ENCODE results near the gene CD22.

Gene CD22

DNA sequence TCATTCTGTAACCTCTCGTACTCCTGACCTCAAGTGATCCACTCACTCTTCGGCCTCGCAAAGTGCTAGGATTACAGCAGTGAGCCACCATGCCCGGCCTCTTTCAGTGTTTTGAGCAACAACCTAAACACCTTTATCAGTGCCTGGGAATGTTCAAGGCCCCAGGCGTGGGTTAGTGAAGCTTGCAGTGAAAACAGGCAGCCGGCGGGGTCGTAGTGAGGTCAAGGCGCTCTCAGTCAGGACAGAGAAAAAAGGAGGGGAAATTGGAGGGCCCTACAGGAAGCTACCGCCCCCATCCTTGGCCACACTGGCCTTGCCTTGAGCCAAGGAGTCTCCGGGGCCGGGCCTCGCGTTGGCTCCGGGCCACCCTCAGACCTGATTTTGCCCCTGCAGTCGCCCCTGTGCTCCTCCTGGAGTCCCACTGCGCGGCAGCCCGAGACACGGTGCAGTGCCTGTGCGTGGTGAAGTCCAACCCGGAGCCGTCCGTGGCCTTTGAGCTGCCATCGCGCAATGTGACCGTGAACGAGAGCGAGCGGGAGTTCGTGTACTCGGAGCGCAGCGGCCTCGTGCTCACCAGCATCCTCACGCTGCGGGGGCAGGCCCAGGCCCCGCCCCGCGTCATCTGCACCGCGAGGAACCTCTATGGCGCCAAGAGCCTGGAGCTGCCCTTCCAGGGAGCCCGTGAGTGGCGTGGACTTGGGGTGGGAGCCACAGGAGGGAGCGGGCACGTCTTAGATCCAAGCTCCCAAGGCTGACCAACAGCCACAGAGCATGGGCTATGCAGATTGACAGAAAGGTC lies 19.3 kb upstream of the CD22 start:
- H3K4me3 ChIP-seq (ENCODE audit: low read depth, low read length), result no peak overlapping the region
- TF ChIP-seq, protein P1, sequence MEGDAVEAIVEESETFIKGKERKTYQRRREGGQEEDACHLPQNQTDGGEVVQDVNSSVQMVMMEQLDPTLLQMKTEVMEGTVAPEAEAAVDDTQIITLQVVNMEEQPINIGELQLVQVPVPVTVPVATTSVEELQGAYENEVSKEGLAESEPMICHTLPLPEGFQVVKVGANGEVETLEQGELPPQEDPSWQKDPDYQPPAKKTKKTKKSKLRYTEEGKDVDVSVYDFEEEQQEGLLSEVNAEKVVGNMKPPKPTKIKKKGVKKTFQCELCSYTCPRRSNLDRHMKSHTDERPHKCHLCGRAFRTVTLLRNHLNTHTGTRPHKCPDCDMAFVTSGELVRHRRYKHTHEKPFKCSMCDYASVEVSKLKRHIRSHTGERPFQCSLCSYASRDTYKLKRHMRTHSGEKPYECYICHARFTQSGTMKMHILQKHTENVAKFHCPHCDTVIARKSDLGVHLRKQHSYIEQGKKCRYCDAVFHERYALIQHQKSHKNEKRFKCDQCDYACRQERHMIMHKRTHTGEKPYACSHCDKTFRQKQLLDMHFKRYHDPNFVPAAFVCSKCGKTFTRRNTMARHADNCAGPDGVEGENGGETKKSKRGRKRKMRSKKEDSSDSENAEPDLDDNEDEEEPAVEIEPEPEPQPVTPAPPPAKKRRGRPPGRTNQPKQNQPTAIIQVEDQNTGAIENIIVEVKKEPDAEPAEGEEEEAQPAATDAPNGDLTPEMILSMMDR (IDR thresholded peaks at IDR 0.05; ENCODE audit: borderline replicate concordance, insufficient read depth, low read depth, low read length), result no peak

DNA sequence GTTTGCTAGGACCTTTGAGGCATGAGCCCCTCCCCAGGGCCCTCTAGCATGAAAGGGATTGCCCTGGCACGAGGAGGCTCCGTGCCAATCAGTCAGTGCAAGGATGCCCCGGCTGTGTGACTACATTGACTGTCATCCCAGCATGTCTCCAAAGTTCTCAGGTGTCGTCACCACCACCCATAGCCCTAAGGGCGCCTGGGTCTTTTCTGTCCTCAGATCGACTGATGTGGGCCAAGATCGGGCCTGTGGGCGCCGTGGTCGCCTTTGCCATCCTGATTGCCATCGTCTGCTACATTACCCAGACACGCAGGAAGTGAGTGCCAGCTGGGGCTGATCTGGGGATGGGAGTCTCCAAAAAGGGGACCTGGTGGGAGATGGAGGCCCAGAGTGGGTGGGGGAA lies 18.7 kb upstream of the CD22 start:
- TF ChIP-seq, protein P1 (IDR thresholded peaks at IDR 0.05; ENCODE audit: borderline replicate concordance, insufficient read depth, low read depth, low read length), result no peak
- no peak overlapping the region for H3K4me3 ChIP-seq (ENCODE audit: low read depth, low read length)

DNA sequence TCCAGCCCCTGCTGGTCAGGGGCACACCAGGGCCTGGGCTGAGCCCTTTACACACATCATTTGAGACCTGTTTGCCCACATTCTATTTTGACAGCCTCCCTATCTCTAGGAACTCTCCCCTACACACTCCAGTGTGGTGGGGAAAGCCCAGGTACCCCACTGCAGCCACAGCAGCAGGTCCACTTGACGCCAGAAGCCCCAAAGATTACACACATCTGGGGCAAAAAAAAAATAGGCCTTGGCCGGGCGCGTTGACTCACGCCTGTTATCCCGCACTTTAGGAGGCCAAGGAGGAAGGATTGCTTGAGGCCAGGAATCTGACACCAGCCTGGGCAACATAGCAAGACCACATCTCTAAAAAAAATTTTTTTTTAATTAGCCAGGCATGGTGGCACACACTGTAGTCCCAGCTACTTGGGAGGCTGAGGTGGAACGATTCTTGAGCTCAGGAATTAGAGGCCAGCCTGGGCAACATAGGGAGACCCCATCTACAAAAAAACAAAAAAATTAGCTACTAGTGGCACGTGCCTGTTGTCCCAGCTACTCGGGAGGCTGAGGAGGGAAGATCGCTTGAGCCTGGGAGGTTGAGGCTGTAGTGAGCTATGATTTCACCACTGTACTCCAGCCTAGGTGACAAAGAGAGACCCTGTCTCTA lies 18.0 kb upstream of the CD22 start:
- H3K4me3 ChIP-seq (ENCODE audit: low read depth, low read length), result no peak overlapping the region
- TF ChIP-seq, protein P1 (IDR thresholded peaks at IDR 0.05; ENCODE audit: borderline replicate concordance, insufficient read depth, low read depth, low read length), result no peak

DNA sequence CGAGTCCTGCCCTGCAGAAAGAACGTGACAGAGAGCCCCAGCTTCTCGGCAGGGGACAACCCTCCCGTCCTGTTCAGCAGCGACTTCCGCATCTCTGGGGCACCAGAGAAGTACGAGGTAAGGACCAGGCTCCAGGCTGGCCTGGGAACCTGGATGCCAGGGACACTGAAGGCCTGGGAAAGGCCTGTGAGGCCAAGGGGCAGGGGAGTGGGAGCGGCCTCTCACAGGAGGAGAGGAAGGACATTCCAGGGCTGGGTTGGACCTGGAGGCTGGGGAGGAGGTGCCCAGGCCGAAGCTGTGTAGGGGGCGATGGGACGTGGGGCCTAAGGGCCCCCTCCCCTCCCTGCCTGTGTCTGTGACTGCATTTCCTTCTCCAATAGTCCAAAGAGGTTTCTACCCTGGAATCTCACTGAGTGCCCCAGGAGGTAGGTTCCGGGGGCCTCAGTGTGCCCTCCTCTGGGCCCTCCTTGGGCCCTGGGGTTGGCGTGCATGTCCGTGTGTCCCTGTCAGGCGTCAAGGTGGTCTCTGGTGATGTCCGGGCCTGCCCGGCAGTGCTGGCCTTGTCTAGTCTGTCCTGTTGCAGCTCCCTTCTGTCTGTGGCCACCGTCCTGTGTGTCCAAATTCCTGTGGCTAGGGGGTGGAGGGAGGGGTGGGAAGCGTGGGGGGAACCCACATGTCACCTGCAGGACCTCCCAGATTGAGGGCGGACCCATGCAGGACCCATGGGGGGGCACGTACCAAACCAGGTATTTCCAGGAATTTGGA lies 16.9 kb upstream of the CD22 start:
- TF ChIP-seq, protein P1 (IDR thresholded peaks at IDR 0.05; ENCODE audit: borderline replicate concordance, insufficient read depth, low read depth, low read length), result no peak
- H3K4me3 ChIP-seq (ENCODE audit: low read depth, low read length), result no peak overlapping the region

DNA sequence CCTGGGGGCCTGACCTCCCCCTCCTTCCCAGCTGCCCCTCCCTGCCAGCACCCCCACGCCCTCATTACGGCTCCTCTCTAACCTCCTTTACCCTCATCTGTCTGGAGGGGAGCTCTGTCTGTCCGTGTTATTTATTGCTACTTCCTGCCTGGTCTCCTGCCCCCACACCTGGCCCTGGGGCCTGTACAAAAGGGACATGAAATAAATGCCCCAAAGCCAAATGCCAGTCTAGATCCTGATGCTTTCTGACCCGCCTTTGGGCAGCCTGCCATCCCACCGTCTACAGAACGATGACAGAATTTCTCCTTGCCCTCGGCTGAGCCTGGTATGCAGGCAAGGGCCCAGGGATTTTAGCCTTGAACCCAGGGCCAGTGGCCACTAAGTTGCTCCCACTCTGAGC lies 15.4 kb upstream of the CD22 start:
- TF ChIP-seq, protein P1 (IDR thresholded peaks at IDR 0.05; ENCODE audit: borderline replicate concordance, insufficient read depth, low read depth, low read length), result no peak
- no peak overlapping the region for H3K4me3 ChIP-seq (ENCODE audit: low read depth, low read length)

DNA sequence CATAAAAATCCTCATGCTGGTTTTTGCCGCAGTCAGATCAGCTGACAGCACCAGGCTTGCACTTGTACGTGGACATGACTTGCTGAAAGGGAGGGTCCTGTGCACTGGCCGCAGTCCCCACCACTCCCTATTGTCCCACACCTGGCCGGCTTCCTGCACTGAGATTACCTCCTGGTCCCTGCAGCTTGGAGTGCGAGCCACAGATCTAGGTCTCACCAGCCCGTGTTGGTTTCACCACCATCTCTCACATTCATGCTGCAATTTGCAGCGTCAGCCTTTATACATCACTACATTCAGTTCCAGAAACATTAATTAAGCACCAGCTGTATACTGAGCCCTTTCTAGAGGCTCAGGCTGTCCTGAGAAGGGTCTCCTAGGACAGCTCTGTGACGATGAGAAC lies 15.0 kb upstream of the CD22 start:
- TF ChIP-seq, protein P1 (IDR thresholded peaks at IDR 0.05; ENCODE audit: borderline replicate concordance, insufficient read depth, low read depth, low read length), result no peak

More for the DNA sequence above, 15.0 kb upstream of the CD22 start:
- no peak overlapping the region for H3K4me3 ChIP-seq (ENCODE audit: low read depth, low read length)

Measured in GM12875 (cell line).